NCI-H2171 (cell line): Measurements from ENCODE around the gene BRIX1.

Experiments used
- DNase-seq: peaks from one replicate; lab custom pipeline; 2025; lab: John Stamatoyannopoulos, UW

The BRIX1 gene

GRCh38 chr5:34915139-34915855 lies at the start of gene BRIX1, which contains the start of gene RAD1:
Gene BRIX1, plus strand, starts transcription at chr5:34915711. Its CDS starts 28 bp downstream, at chr5:34915739.
Gene RAD1, minus strand, starts transcription at chr5:34915504. Its CDS starts 612 bp downstream, at chr5:34914892.
- DNase-seq: peak; percentile 98

GRCh38 chr5:34866989-34867471 lies 48.5 kb upstream of the BRIX1 start:
- DNase-seq: no peak

GRCh38 chr5:34867660-34868059 lies 47.9 kb upstream of the BRIX1 start:
- no peak for DNase-seq

GRCh38 chr5:34868791-34869190 lies 46.7 kb upstream of the BRIX1 start:
- DNase-seq: no peak

- DNase-seq: no peak
Measured at GRCh38 chr5:34869256-34869655, 46.3 kb upstream of the BRIX1 start.

GRCh38 chr5:34870382-34870781 lies 45.1 kb upstream of the BRIX1 start:
- no peak for DNase-seq

GRCh38 chr5:34876275-34876674 lies 39.2 kb upstream of the BRIX1 start:
- no peak for DNase-seq

GRCh38 chr5:34881246-34881645 lies 34.3 kb upstream of the BRIX1 start:
- no peak for DNase-seq

GRCh38 chr5:34886392-34887119 lies 29.0 kb upstream of the BRIX1 start:
- no peak for DNase-seq

GRCh38 chr5:34889394-34889793 lies 26.1 kb upstream of the BRIX1 start:
- DNase-seq: no peak

- no peak for DNase-seq
Measured at GRCh38 chr5:34891981-34892380, 23.5 kb upstream of the BRIX1 start.

- no peak for DNase-seq
Measured at GRCh38 chr5:34892414-34892813, 23.1 kb upstream of the BRIX1 start.

- no peak for DNase-seq
Measured at GRCh38 chr5:34894716-34895115, 20.8 kb upstream of the BRIX1 start.

GRCh38 chr5:34895641-34896419 lies 19.7 kb upstream of the BRIX1 start:
- no peak for DNase-seq

- no peak for DNase-seq
Measured at GRCh38 chr5:34897646-34898045, 17.9 kb upstream of the BRIX1 start.

GRCh38 chr5:34898258-34898895 lies 17.1 kb upstream of the BRIX1 start:
- peak; percentile 68 for DNase-seq

GRCh38 chr5:34899066-34899465 lies 16.4 kb upstream of the BRIX1 start:
- DNase-seq: no peak

- no peak for DNase-seq
Measured at GRCh38 chr5:34900652-34901051, 14.9 kb upstream of the BRIX1 start.

GRCh38 chr5:34903260-34903659 lies 12.3 kb upstream of the BRIX1 start:
- no peak for DNase-seq

- no peak for DNase-seq
Measured at GRCh38 chr5:34905564-34905963, 9.9 kb upstream of the BRIX1 start.

GRCh38 chr5:34913072-34913471 lies 2.4 kb upstream of the BRIX1 start:
- DNase-seq: no peak

- no peak for DNase-seq
Measured at GRCh38 chr5:34914671-34915138, 806 bp upstream of the BRIX1 start.
